ENCODE measurements around the gene ELL. TPM values are rescaled to one million over a fixed set of nuclear protein-coding genes. Genes with fewer than 3 reads are reported as not detected.

Gene ELL
- total and polyA plus RNA-seq, 2 donors = 6.8 to 14.3 TPM

- whole genome bisulfite sequencing = 2% methylated on average over 51 of the region's 51 CpGs
- Histone ChIP-seq H3K27me3 (ENCODE audit: control insufficient read depth in 2 of 2, insufficient read depth in 1 of 2, low read length in 1 of 2) (no peaks in the 10 kb centered on the region), H3K27ac (ENCODE audit: low read depth in 1 of 2, low read length in 1 of 2) (peak overlapping the region; percentile 79 to 84), H3K36me3 (ENCODE audit: control insufficient read depth in 2 of 2, insufficient read depth in 2 of 2, low read length in 1 of 2) (no peaks in the 10 kb centered on the region), H3K4me3 (ENCODE audit: low read length in 2 of 2) (peak overlapping the region; percentile 17 to 74), H3K9me3 (ENCODE audit: control insufficient read depth in 2 of 2, insufficient read depth in 1 of 2, low read length in 1 of 2) (no peaks in the 10 kb centered on the region), H3K4me1 (ENCODE audit: control insufficient read depth in 2 of 2, insufficient read depth in 2 of 2, low read length in 2 of 2) (peaks cover 3 to 19% of the 10 kb centered on the region in 2 donors)
- peak; percentile 99 to 100 (median 100) for DNase-seq (ENCODE audit: low read depth in 6 of 9, low spot score in 9 of 9)
Measured at GRCh38 chr19:18522124-18522861, 423 bp upstream of the ELL start.

- Histone ChIP-seq H3K27ac (ENCODE audit: low read depth in 1 of 2, low read length in 1 of 2) (peak overlapping the region; percentile 87 to 92), H3K4me1 (ENCODE audit: control insufficient read depth in 2 of 2, insufficient read depth in 2 of 2, low read length in 2 of 2) (peaks cover 3 to 23% of the 10 kb centered on the region in 2 donors), H3K27me3 (ENCODE audit: control insufficient read depth in 2 of 2, insufficient read depth in 1 of 2, low read length in 1 of 2) (no peaks in the 10 kb centered on the region), H3K9me3 (ENCODE audit: control insufficient read depth in 2 of 2, insufficient read depth in 1 of 2, low read length in 1 of 2) (no peaks in the 10 kb centered on the region), H3K4me3 (ENCODE audit: low read length in 2 of 2) (peak overlapping the region; percentile 74 to 87), H3K36me3 (ENCODE audit: control insufficient read depth in 2 of 2, insufficient read depth in 2 of 2, low read length in 1 of 2) (no peaks in the 10 kb centered on the region)
- under 1% methylated on average over 41 of the region's 41 CpGs for WGBS
- peak in 2 of 9 donors; percentile 26 to 52 for DNase-seq (ENCODE audit: low read depth in 6 of 9, low spot score in 9 of 9)
Measured at GRCh38 chr19:18520848-18521691, 800 bp downstream of the ELL start.

- H3K4me1 ChIP-seq (ENCODE audit: control insufficient read depth in 2 of 2, insufficient read depth in 2 of 2, low read length in 2 of 2) = peaks cover 3 to 25% of the 10 kb centered on the region in 2 donors
- 19% methylated on average over 22 of the region's 22 CpGs for WGBS
- DNase-seq (ENCODE audit: low read depth in 6 of 9, low spot score in 9 of 9) = peak in 4 of 9 donors; percentile 54 to 81 (median 58)
Measured at GRCh38 chr19:18519962-18520847, 1.7 kb downstream of the ELL start.

GRCh38 chr19:18518639-18519038 lies 3.2 kb downstream of the ELL start:
- Histone ChIP-seq H3K4me1 (ENCODE audit: control insufficient read depth in 2 of 2, insufficient read depth in 2 of 2, low read length in 2 of 2) (peaks cover 3 to 30% of the 10 kb centered on the region in 2 donors), H3K9me3 (ENCODE audit: control insufficient read depth in 2 of 2, insufficient read depth in 1 of 2, low read length in 1 of 2) (no peaks in the 10 kb centered on the region), H3K4me3 (ENCODE audit: low read length in 2 of 2) (no peak overlapping the region), H3K27ac (ENCODE audit: low read depth in 1 of 2, low read length in 1 of 2) (no peak overlapping the region), H3K27me3 (ENCODE audit: control insufficient read depth in 2 of 2, insufficient read depth in 1 of 2, low read length in 1 of 2) (no peaks in the 10 kb centered on the region), H3K36me3 (ENCODE audit: control insufficient read depth in 2 of 2, insufficient read depth in 2 of 2, low read length in 1 of 2) (peaks cover 0 to 8% of the 10 kb centered on the region in 2 donors)
- 98% methylated on average over 9 of the region's 9 CpGs for WGBS
- no peak for DNase-seq (ENCODE audit: low read depth in 6 of 9, low spot score in 9 of 9)

More at GRCh38 chr19:18519962-18520847, 1.7 kb downstream of the ELL start:
- no peaks in the 10 kb centered on the region for H3K9me3 ChIP-seq (ENCODE audit: control insufficient read depth in 2 of 2, insufficient read depth in 1 of 2, low read length in 1 of 2)
- no peaks in the 10 kb centered on the region for H3K27me3 ChIP-seq (ENCODE audit: control insufficient read depth in 2 of 2, insufficient read depth in 1 of 2, low read length in 1 of 2)
- H3K36me3 ChIP-seq (ENCODE audit: control insufficient read depth in 2 of 2, insufficient read depth in 2 of 2, low read length in 1 of 2) = peaks cover 0 to 3% of the 10 kb centered on the region in 2 donors
- H3K4me3 ChIP-seq (ENCODE audit: low read length in 2 of 2) = peak overlapping the region; percentile 74 to 87
- H3K27ac ChIP-seq (ENCODE audit: low read depth in 1 of 2, low read length in 1 of 2) = peak overlapping the region; percentile 87 to 92

- 98% methylated on average over 4 of the region's 4 CpGs for WGBS
- Histone ChIP-seq H3K9me3 (ENCODE audit: control insufficient read depth in 2 of 2, insufficient read depth in 1 of 2, low read length in 1 of 2) (no peaks in the 10 kb centered on the region), H3K4me3 (ENCODE audit: low read length in 2 of 2) (no peak overlapping the region), H3K4me1 (ENCODE audit: control insufficient read depth in 2 of 2, insufficient read depth in 2 of 2, low read length in 2 of 2) (peaks cover 3 to 26% of the 10 kb centered on the region in 2 donors), H3K36me3 (ENCODE audit: control insufficient read depth in 2 of 2, insufficient read depth in 2 of 2, low read length in 1 of 2) (peaks cover 0 to 8% of the 10 kb centered on the region in 2 donors), H3K27me3 (ENCODE audit: control insufficient read depth in 2 of 2, insufficient read depth in 1 of 2, low read length in 1 of 2) (no peaks in the 10 kb centered on the region), H3K27ac (ENCODE audit: low read depth in 1 of 2, low read length in 1 of 2) (no peak overlapping the region)
- DNase-seq (ENCODE audit: low read depth in 6 of 9, low spot score in 9 of 9) = no peak
Measured at GRCh38 chr19:18517606-18518005, 4.3 kb downstream of the ELL start.

- no peak overlapping the region for H3K27ac ChIP-seq (ENCODE audit: low read depth in 1 of 2, low read length in 1 of 2)
- H3K4me1 ChIP-seq (ENCODE audit: control insufficient read depth in 2 of 2, insufficient read depth in 2 of 2, low read length in 2 of 2) = peaks cover 3 to 22% of the 10 kb centered on the region in 2 donors
- H3K36me3 ChIP-seq (ENCODE audit: control insufficient read depth in 2 of 2, insufficient read depth in 2 of 2, low read length in 1 of 2) = peaks cover 0 to 8% of the 10 kb centered on the region in 2 donors
- H3K4me3 ChIP-seq (ENCODE audit: low read length in 2 of 2) = no peak overlapping the region
- DNase-seq (ENCODE audit: low read depth in 6 of 9, low spot score in 9 of 9) = no peak
- no peaks in the 10 kb centered on the region for H3K9me3 ChIP-seq (ENCODE audit: control insufficient read depth in 2 of 2, insufficient read depth in 1 of 2, low read length in 1 of 2)
- no peaks in the 10 kb centered on the region for H3K27me3 ChIP-seq (ENCODE audit: control insufficient read depth in 2 of 2, insufficient read depth in 1 of 2, low read length in 1 of 2)
- WGBS = 79% methylated on average over 5 of the region's 5 CpGs
Measured at GRCh38 chr19:18515959-18516358, 5.9 kb downstream of the ELL start.

GRCh38 chr19:18514800-18515682 lies 6.8 kb downstream of the ELL start:
- Histone ChIP-seq H3K36me3 (ENCODE audit: control insufficient read depth in 2 of 2, insufficient read depth in 2 of 2, low read length in 1 of 2) (peaks cover 0 to 8% of the 10 kb centered on the region in 2 donors), H3K9me3 (ENCODE audit: control insufficient read depth in 2 of 2, insufficient read depth in 1 of 2, low read length in 1 of 2) (no peaks in the 10 kb centered on the region), H3K27me3 (ENCODE audit: control insufficient read depth in 2 of 2, insufficient read depth in 1 of 2, low read length in 1 of 2) (no peaks in the 10 kb centered on the region), H3K4me1 (ENCODE audit: control insufficient read depth in 2 of 2, insufficient read depth in 2 of 2, low read length in 2 of 2) (peaks cover 3 to 14% of the 10 kb centered on the region in 2 donors), H3K4me3 (ENCODE audit: low read length in 2 of 2) (no peak overlapping the region), H3K27ac (ENCODE audit: low read depth in 1 of 2, low read length in 1 of 2) (peak overlapping the region in 1 of 2 donors; percentile 54)
- 95% methylated on average over 17 of the region's 17 CpGs for WGBS
- DNase-seq (ENCODE audit: low read depth in 6 of 9, low spot score in 9 of 9) = no peak

GRCh38 chr19:18513868-18514267 lies 8.0 kb downstream of the ELL start:
- no peak overlapping the region for H3K4me3 ChIP-seq (ENCODE audit: low read length in 2 of 2)
- no peak overlapping the region for H3K27ac ChIP-seq (ENCODE audit: low read depth in 1 of 2, low read length in 1 of 2)
- DNase-seq (ENCODE audit: low read depth in 6 of 9, low spot score in 9 of 9) = no peak
- H3K36me3 ChIP-seq (ENCODE audit: control insufficient read depth in 2 of 2, insufficient read depth in 2 of 2, low read length in 1 of 2) = peaks cover 0 to 8% of the 10 kb centered on the region in 2 donors
- H3K4me1 ChIP-seq (ENCODE audit: control insufficient read depth in 2 of 2, insufficient read depth in 2 of 2, low read length in 2 of 2) = peaks cover 0 to 11% of the 10 kb centered on the region in 2 donors
- H3K27me3 ChIP-seq (ENCODE audit: control insufficient read depth in 2 of 2, insufficient read depth in 1 of 2, low read length in 1 of 2) = no peaks in the 10 kb centered on the region
- WGBS = 88% methylated on average over 11 of the region's 11 CpGs
- no peaks in the 10 kb centered on the region for H3K9me3 ChIP-seq (ENCODE audit: control insufficient read depth in 2 of 2, insufficient read depth in 1 of 2, low read length in 1 of 2)
